OCI-LY7 (cell line): ENCODE measurements around the gene C16orf89.

Source experiments
- CTCF ChIP-seq: fragments of 200-600 bp; sonication (generic); conservative IDR thresholded peaks from 2 replicates; pipeline ENCODE4 v1.5.1; 2014; ENCODE audit warnings: mild to moderate bottlenecking, antibody characterized with exemption, low read length, moderate library complexity, mixed read lengths
- EZH2phosphoT487 ChIP-seq: fragments of 200-600 bp; sonication (generic); IDR thresholded peaks from 2 replicates; pipeline ENCODE4 v1.6.1; 2018; ENCODE audit warnings: low read depth, borderline replicate concordance, mild to moderate bottlenecking, mixed run types, antibody characterized with exemption, low read length, moderate library complexity, mixed read lengths

DNA sequence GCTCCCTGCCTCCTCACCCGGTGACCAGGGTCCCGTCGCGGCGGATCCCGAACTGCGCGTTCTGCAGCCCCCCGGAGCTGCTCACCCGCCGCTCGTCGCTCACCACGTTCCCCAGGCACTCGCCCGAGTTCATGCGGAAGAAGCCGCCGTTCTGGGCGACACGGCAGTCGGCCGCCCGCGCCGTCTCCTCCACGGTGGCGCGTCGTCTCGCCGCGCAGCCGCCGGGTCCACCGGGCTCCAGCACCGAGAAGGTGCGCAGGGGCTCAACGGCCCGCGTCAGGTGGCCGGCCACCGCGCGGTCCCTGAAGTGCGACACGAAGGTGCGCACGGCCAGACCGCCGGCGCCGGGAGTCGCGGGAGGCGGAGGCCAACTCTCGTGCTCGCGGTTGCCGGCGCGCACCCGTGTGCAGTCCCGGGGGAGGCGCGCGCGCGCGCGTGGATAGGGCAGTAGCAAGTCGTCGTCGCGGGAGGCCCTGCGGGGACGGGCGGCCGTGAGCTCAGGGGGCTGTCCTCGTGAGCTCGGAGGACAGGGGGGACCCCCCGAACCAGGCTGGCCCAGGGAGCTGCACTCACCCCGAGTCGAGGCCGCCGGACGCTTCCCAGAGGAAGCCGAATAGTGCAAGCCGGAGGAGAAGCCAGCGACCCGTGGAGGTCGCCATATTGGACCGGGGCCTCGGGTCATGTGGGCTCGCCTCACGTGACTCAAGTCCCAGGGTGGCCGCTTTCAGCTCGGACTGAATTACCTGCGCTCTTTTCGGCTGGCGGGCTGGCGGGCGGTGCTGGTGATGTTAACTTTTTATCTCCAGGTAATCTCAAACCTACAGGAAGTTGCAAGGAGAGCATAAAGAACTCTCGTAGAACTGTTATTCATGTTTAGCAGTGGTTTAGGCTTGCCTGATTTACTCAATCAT is 32.2 kb downstream of the C16orf89 start, which contains the start of gene NAGPA:
- TF ChIP-seq CTCF (no peak), EZH2phosphoT487 (no peak)
